DND-41 (cell line): ENCODE results near the gene MXD1.
A peak's percentile ranks its signal among the peaks of the same experiment; 100 is the strongest.

Source experiments
- ATAC-seq: fragments of 200-7000 bp; cut with Tn5 transposase; 3 replicates; pipeline ENCODE4 v1.9.1; 2021; ENCODE audit warnings: low read depth; ENCODE audit not compliant: insufficient read depth
- DNase-seq: peaks from one replicate; pipeline ENCODE4 v3.0.0-alpha.2; 2020
- H2AFZ ChIP-seq: 2 replicates; pipeline ENCODE4 v1.6.0; 2012; ENCODE audit warnings: low read depth, low read length
- H3K27ac ChIP-seq: 2 replicates; pipeline ENCODE4 v1.5.1; 2012; ENCODE audit warnings: low read length, inconsistent platforms
- H3K27me3 ChIP-seq: fragments of 200-600 bp; sonication (generic); 2 replicates; pipeline ENCODE4 v1.6.0; 2012; ENCODE audit warnings: low read length, mild to moderate bottlenecking, inconsistent platforms; ENCODE audit not compliant: insufficient read depth, poor library complexity
- H3K36me3 ChIP-seq: 2 replicates; pipeline ENCODE4 v1.5.1; 2012; ENCODE audit warnings: low read length, inconsistent platforms; ENCODE audit not compliant: insufficient read depth
- H3K4me1 ChIP-seq: 2 replicates; pipeline ENCODE4 v1.5.1; 2012; ENCODE audit warnings: mild to moderate bottlenecking, low read length; ENCODE audit not compliant: insufficient read depth
- H3K4me2 ChIP-seq: 2 replicates; pipeline ENCODE4 v1.6.0; 2012; ENCODE audit warnings: mild to moderate bottlenecking, moderate library complexity, low read length, inconsistent platforms; ENCODE audit not compliant: insufficient read depth
- H3K4me3 ChIP-seq, 2 experiments: fragments of 200-600 bp in 1 of 2; shearing (Covaris generic) in 1 of 2; 2 replicates each; pipeline ENCODE4 v1.5.1; 2012 to 2016; ENCODE audit warnings: inconsistent platforms in 2 of 2, low read length in 2 of 2, mild to moderate bottlenecking in 2 of 2, low read depth in 1 of 2, moderate library complexity in 1 of 2
- H3K79me2 ChIP-seq: 2 replicates; pipeline ENCODE4 v1.6.0; 2012; ENCODE audit warnings: low read length, inconsistent platforms; ENCODE audit not compliant: insufficient read depth
- H3K9ac ChIP-seq: 2 replicates; pipeline ENCODE4 v1.6.0; 2012; ENCODE audit warnings: low read depth, mild to moderate bottlenecking, inconsistent platforms, low read length, moderate library complexity
- H3K9me3 ChIP-seq: 2 replicates; pipeline ENCODE4 v1.5.1; 2012; ENCODE audit warnings: low read length, moderate library complexity, mild to moderate bottlenecking, inconsistent platforms; ENCODE audit not compliant: insufficient read depth, severe bottlenecking
- H4K20me1 ChIP-seq: 2 replicates; pipeline ENCODE4 v1.6.0; 2012; ENCODE audit warnings: low read length; ENCODE audit not compliant: insufficient read depth
- EZH2 ChIP-seq: IDR thresholded peaks from 3 replicates; pipeline ENCODE4 v1.6.1; 2012; ENCODE audit warnings: borderline replicate concordance, low read depth, mild to moderate bottlenecking, moderate library complexity, low read length, inconsistent platforms; ENCODE audit not compliant: severe bottlenecking
- TF ChIP-seq, protein P1 (sequence below): IDR thresholded peaks from 2 replicates; pipeline ENCODE4 v1.5.1; 2012; ENCODE audit warnings: borderline replicate concordance, low read length, moderate library complexity, mild to moderate bottlenecking; ENCODE audit not compliant: poor library complexity, severe bottlenecking; ENCODE audit errors: extremely low read depth

MXD1 gene

DNA sequence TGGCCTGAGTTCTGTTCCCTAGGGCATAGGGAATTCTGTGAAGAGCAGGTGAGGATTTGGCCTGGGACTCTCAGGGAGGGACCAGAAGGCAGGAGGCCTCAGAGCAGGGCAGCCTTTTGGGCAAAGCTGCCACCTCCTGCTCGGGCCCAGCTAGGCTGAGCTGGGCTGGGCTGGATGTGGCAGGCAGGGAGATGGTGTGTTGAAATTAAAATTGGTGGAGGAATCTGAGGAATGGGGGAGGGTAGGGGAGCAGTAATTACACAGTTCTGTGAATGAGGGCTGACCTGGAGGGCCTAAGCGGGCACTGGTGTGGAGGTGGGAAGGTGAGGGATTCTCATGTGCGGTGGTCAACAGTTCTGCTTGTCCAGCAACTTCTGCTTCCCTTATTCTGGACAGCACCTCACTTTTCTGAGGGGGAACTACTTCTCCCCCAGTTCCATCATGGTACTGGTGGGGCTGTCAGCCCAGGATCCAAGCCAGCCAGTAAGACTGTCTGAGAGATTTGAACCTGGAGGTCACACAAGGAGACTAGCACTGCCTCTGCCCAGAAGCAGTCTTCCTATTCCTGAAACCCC, 68.6 kb downstream of the MXD1 start:
- ATAC-seq (no peak), DNase-seq (no peak)
- Histone ChIP-seq H3K4me1 (no peaks in the 10 kb centered on the region), H3K27ac (no peak overlapping the region), H3K27me3 (no peaks in the 10 kb centered on the region), H3K4me2 (no peak overlapping the region), H4K20me1 (no peaks in the 10 kb centered on the region), H3K79me2 (no peaks in the 10 kb centered on the region), H3K9me3 (no peaks in the 10 kb centered on the region), H3K4me3 (no peak overlapping the region), H3K36me3 (no peaks in the 10 kb centered on the region), H2AFZ (no peak overlapping the region), H3K9ac (no peak overlapping the region)
- TF ChIP-seq, protein P1, sequence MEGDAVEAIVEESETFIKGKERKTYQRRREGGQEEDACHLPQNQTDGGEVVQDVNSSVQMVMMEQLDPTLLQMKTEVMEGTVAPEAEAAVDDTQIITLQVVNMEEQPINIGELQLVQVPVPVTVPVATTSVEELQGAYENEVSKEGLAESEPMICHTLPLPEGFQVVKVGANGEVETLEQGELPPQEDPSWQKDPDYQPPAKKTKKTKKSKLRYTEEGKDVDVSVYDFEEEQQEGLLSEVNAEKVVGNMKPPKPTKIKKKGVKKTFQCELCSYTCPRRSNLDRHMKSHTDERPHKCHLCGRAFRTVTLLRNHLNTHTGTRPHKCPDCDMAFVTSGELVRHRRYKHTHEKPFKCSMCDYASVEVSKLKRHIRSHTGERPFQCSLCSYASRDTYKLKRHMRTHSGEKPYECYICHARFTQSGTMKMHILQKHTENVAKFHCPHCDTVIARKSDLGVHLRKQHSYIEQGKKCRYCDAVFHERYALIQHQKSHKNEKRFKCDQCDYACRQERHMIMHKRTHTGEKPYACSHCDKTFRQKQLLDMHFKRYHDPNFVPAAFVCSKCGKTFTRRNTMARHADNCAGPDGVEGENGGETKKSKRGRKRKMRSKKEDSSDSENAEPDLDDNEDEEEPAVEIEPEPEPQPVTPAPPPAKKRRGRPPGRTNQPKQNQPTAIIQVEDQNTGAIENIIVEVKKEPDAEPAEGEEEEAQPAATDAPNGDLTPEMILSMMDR, result no peak
- TF ChIP-seq EZH2, result no peak

DNA sequence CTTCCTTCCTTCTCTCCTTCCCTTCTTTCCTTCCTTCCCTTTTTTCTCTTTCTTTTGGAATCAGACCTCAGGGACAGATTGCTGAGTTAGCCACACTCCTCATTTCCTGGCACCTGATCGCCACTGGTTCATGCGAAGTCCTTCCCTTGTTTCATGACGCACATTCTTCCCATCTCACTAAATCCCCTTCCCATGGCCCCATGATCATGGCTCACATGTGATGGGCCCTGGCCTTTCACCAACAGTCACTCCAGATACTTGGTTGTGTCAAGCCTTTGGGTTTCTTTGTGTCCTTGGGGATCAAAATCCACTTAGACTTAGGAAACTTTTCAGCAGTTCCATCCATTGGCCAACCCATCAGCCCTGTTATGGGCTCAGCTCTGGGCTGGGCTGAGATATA, 70.3 kb downstream of the MXD1 start:
- Histone ChIP-seq H3K9ac (no peak overlapping the region), H3K36me3 (no peaks in the 10 kb centered on the region), H3K4me1 (no peaks in the 10 kb centered on the region), H3K4me2 (no peak overlapping the region), H3K79me2 (no peaks in the 10 kb centered on the region), H2AFZ (no peak overlapping the region), H3K4me3 (no peak overlapping the region), H3K27ac (no peak overlapping the region), H3K9me3 (no peaks in the 10 kb centered on the region), H3K27me3 (no peaks in the 10 kb centered on the region), H4K20me1 (no peaks in the 10 kb centered on the region)
- no peak for ATAC-seq
- TF ChIP-seq, protein P1, result no peak
- no peak for TF ChIP-seq EZH2
- no peak for DNase-seq

DNA sequence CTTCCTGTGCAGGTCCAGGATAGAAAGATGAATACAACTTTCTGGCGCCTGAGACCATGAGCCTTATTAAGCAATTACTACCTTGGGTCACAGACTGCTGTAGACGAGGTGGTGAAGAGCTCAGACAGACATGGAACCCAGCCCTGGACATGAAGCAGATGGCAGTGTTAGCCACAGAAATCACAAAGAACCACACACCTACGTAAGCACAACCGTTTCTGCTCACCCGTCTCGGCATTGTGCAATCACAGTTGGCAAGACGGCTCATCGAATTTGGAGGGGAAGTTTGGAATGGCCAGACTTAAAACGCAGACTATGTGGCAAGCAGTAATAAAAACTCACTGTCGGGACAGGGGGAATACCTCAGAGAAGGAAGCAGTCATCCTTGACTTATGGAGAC, 70.8 kb downstream of the MXD1 start:
- Histone ChIP-seq H3K36me3 (no peaks in the 10 kb centered on the region), H3K4me2 (no peak overlapping the region), H3K4me1 (no peaks in the 10 kb centered on the region), H3K9me3 (no peaks in the 10 kb centered on the region), H3K4me3 (no peak overlapping the region), H3K27ac (no peak overlapping the region), H4K20me1 (no peaks in the 10 kb centered on the region), H3K27me3 (no peaks in the 10 kb centered on the region), H2AFZ (no peak overlapping the region), H3K79me2 (no peaks in the 10 kb centered on the region), H3K9ac (no peak overlapping the region)
- TF ChIP-seq, protein P1, result no peak
- no peak for TF ChIP-seq EZH2
- ATAC-seq (no peak), DNase-seq (no peak)

DNA sequence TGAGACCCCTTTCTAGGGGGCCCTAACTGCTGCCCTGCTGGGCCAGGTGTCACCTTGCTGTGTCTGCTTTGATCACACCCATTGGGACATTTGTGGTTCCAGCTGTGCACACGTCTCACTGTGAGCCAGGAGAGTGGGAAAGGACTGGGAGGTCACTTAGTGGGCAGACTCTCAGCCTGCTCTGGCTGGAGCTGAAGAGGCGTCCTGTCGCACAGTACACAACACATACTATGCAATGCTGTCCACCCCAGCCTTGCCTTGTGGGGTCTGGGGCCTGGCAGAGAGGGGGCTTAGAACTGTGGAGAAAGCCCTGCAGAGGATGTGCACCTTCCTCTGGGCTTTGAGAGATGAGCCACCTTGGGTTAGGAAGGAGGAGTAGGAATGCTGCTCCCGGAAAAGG, 71.8 kb downstream of the MXD1 start:
- no peaks in the 10 kb centered on the region for H3K36me3 ChIP-seq
- DNase-seq, result no peak
- 0 out of 2 replicates have a peak overlapping the region, but pooled peaks have one; percentile 6 for H3K27ac ChIP-seq
- H3K9ac ChIP-seq, result no peak overlapping the region
- no peak overlapping the region for H3K4me2 ChIP-seq
- ATAC-seq, result 0 out of 3 replicates have a peak, but pooled peaks have one; percentile 9
- H2AFZ ChIP-seq, result no peak overlapping the region
- H4K20me1 ChIP-seq, result no peaks in the 10 kb centered on the region
- H3K4me3 ChIP-seq, result no peak overlapping the region
- no peak for TF ChIP-seq EZH2
- TF ChIP-seq, protein P1, result no peak
- no peaks in the 10 kb centered on the region for H3K9me3 ChIP-seq
- no peaks in the 10 kb centered on the region for H3K27me3 ChIP-seq
- no peaks in the 10 kb centered on the region for H3K4me1 ChIP-seq
- no peaks in the 10 kb centered on the region for H3K79me2 ChIP-seq
